ENCODE results near the gene ZMIZ1.

ZMIZ1 gene

DNA sequence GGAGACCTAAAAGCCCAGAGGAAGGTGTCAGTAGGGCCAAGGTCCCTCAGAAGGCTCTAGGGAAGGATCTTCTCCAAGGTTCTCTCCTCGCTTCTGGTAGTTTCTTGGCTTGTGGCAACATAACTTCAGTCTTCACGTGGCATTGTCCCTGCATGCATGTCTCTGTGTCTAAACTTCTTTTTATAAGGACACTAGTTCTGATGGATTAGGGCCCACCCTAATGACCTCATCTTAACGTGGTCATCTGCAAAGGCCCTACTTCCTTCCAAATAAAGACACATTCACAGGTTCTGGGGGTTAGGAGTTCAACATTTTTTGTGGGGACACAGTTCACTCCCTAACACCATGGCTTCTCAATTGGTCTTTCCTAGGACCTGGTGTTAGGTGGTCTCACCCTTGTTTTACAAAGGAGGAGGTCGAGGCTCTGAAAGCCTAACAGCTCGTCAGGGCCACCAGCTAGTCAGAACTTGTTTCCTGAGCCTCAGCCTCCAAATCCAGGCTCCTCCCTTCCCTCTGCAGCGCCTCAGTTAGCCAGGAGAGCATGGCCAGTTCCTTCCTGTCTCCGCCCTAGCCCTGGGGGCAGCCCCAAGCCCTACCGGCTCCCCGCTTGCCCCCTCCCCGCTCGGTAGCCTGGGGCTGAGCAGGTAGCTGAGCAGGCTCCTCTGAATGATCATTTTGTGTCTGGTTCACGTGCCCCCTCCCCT, 168.8 kb downstream of the ZMIZ1 start:
- H3K27ac Mint-ChIP-seq (ENCODE audit: low read depth) = no peak overlapping the region
- DNase-seq (ENCODE audit: low spot score in 2 of 2) (no peak), ATAC-seq (replicated peaks; ENCODE audit: extremely low read depth, poor library complexity, severe bottlenecking) (no peak)
- peaks cover 2% of the 10 kb centered on the region for H3K36me3 Mint-ChIP-seq (ENCODE audit: insufficient read depth)
- peaks cover 12% of the 10 kb centered on the region for H3K4me1 Mint-ChIP-seq
- no peak overlapping the region for H3K4me3 Mint-ChIP-seq
- no peaks in the 10 kb centered on the region for H3K27me3 Mint-ChIP-seq
- no peaks in the 10 kb centered on the region for H3K9me3 Mint-ChIP-seq

DNA sequence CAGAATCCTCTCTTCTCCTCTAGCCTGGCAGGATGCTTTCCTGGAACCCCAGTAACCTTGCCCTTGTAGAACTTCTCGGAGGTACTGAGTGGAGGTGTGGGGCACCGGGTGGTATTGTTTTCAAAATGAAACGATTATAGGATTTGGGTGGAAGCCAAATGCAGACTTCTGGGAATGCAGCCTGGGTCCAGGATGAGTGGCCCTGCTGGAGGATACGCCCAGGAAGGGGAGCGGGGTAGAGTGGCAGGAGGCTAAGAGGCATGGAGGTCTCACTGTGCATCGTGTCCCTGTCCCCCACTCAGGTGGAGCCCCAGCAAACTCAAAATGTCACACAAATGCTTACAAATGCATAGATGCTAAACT, 169.4 kb downstream of the ZMIZ1 start:
- ATAC-seq (replicated peaks; ENCODE audit: extremely low read depth, poor library complexity, severe bottlenecking) (no peak), DNase-seq (ENCODE audit: low spot score in 2 of 2) (no peak)
- no peak overlapping the region for H3K4me3 Mint-ChIP-seq
- no peak overlapping the region for H3K27ac Mint-ChIP-seq (ENCODE audit: low read depth)
- peaks cover 2% of the 10 kb centered on the region for H3K36me3 Mint-ChIP-seq (ENCODE audit: insufficient read depth)
- no peaks in the 10 kb centered on the region for H3K27me3 Mint-ChIP-seq
- H3K9me3 Mint-ChIP-seq = no peaks in the 10 kb centered on the region
- peaks cover 12% of the 10 kb centered on the region for H3K4me1 Mint-ChIP-seq

DNA sequence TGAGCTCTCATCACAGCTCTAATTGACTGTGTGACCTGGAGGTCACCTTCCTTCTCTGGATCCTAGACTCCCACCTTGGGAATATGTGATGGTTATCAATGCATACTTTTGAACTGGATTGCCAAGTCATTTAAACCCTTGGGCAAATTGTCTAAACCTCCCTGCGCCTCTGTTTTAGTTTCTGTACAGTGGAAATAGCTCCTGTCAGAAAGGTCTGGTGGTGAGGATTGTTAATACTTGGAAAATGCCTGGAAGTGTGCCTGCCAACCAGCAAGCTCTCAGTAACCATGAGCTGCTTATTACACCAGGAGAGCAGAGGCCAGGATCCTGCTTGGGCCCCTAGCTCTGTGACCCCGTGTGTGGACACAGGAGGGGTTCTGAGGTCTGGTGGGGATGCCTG, 169.8 kb downstream of the ZMIZ1 start:
- no peaks in the 10 kb centered on the region for H3K9me3 Mint-ChIP-seq
- H3K4me3 Mint-ChIP-seq = no peak overlapping the region
- DNase-seq (ENCODE audit: low spot score in 2 of 2) (no peak), ATAC-seq (replicated peaks; ENCODE audit: extremely low read depth, poor library complexity, severe bottlenecking) (no peak)
- H3K27ac Mint-ChIP-seq (ENCODE audit: low read depth) = no peak overlapping the region
- peaks cover 12% of the 10 kb centered on the region for H3K4me1 Mint-ChIP-seq
- H3K36me3 Mint-ChIP-seq (ENCODE audit: insufficient read depth) = peaks cover 2% of the 10 kb centered on the region
- no peaks in the 10 kb centered on the region for H3K27me3 Mint-ChIP-seq

DNA sequence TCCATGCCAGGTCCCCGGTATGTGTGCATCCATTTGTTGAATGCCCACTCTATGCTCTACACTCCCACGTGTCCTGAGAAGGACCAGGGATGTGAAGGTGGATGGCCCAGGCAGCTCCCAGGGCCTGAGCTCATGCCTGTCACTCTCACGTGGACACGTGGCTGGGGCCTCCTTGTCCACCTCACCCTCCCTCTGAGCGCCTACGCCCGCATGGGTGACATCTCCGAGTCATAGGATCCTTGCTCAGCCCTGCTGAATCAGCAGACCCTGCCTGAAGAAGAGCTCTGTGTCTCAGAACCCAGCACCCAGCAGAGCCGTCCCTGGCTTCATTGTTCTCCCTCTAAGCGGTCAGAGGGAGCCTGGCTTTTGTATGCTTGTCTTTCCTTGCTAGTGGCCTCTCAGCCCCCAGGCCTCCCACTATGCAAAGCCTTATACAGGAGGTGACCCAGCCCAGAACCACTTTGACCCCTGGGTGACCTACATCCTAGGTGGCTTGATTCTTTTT, 170.6 kb downstream of the ZMIZ1 start:
- Mint-ChIP-seq H3K27me3 (no peaks in the 10 kb centered on the region), H3K36me3 (ENCODE audit: insufficient read depth) (peaks cover 2% of the 10 kb centered on the region), H3K9me3 (no peaks in the 10 kb centered on the region), H3K27ac (ENCODE audit: low read depth) (no peak overlapping the region), H3K4me3 (no peak overlapping the region), H3K4me1 (peaks cover 18% of the 10 kb centered on the region)
- DNase-seq (ENCODE audit: low spot score in 2 of 2) (no peak), ATAC-seq (replicated peaks; ENCODE audit: extremely low read depth, poor library complexity, severe bottlenecking) (no peak)

DNA sequence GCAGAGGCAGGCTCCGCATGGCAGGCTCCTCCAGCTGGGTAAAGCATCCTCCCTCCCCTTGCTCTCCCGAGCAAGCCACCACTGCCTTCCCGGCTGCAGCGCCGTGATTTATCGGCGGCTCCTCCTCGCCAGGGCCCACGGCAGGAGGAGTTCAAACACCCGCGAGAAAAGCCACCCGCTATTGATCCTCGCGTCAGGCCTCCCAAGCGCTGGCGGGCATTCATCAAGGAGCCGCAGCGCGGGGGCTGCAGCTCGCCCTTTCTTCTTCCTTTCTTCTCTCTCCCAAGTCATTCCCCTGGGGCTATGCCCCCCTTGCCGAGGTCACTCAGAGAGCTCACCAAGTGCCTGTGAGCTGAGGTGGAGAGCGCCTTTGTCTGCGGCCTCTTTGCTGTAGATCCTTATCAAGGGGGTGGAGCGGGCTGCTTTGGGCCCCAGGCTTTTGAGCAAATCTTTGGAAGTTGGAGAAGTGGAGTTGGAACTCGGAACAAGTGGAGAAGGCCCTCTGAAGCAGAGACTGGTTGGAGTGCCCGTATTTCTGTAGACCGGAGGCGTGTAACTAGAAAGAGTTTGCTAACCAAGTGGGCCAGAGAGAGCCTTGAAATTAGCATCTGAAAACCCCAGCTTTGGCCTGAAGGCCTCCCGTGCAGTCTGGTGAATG, 171.3 kb downstream of the ZMIZ1 start:
- Mint-ChIP-seq H3K27me3 (no peaks in the 10 kb centered on the region), H3K36me3 (ENCODE audit: insufficient read depth) (peaks cover 2% of the 10 kb centered on the region), H3K4me1 (peaks cover 25% of the 10 kb centered on the region), H3K9me3 (no peaks in the 10 kb centered on the region), H3K4me3 (peak overlapping the region; percentile 16), H3K27ac (ENCODE audit: low read depth) (peak overlapping the region; percentile 32)
- ATAC-seq (replicated peaks; ENCODE audit: extremely low read depth, poor library complexity, severe bottlenecking) (no peak), DNase-seq (ENCODE audit: low spot score in 2 of 2) (no peak)

DNA sequence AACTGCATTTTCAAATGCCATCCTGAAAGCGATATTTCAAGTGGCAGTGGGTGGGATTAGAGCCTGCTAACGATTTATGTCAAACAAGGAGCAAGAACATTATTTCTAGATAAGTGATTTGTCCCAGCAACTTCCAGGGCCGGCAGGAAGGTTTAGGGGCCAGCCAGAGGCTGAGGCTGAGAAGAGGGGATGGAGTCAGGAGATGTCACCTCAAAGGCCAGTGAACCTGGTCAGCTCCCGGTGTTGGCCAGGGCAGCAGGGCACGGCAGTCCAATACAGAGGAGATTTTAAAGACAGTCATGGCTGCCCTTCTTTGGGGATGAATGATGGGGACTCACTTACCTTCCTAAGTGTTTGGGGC, 172.8 kb downstream of the ZMIZ1 start:
- Mint-ChIP-seq H3K9me3 (no peaks in the 10 kb centered on the region), H3K27ac (ENCODE audit: low read depth) (peak overlapping the region; percentile 73), H3K4me3 (peak overlapping the region; percentile 83), H3K27me3 (no peaks in the 10 kb centered on the region), H3K36me3 (ENCODE audit: insufficient read depth) (peaks cover 3% of the 10 kb centered on the region), H3K4me1 (peaks cover 39% of the 10 kb centered on the region)
- DNase-seq (ENCODE audit: low spot score in 2 of 2) (no peak), ATAC-seq (replicated peaks; ENCODE audit: extremely low read depth, poor library complexity, severe bottlenecking) (no peak)

DNA sequence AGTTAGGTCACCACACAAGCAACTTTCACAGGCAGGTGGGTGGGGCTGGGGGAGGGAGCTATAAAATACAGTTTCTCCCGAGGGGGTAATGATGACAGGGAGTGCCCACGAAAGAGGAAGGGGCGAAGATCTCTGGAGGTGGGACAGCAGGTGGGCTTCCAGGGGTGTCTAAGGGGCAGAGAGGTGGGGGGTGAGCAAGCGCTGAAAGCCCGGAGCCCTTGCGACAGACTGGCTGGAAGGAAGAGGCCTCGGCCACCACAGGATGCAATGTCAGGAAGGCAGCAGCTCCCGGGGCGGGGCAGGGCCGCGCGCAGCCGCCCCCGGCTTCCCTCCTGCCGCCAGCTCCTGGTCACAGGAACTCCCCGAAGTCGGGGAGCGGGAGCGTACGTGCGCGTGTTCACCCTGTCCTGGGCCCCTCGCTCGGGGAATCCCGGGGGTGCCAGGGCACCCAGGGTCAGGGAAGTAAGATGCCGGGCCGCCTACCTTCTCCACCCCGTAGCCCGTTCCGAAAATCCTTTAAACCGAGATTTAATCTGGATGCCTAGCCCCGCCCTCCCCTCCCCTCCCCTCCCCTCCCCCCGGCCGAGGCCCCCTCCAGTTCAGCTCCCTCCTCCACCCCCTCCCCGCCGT, 173.3 kb downstream of the ZMIZ1 start:
- Mint-ChIP-seq H3K9me3 (no peaks in the 10 kb centered on the region), H3K27me3 (no peaks in the 10 kb centered on the region), H3K4me1 (peaks cover 42% of the 10 kb centered on the region), H3K36me3 (ENCODE audit: insufficient read depth) (peaks cover 3% of the 10 kb centered on the region), H3K4me3 (peak overlapping the region; percentile 83), H3K27ac (ENCODE audit: low read depth) (peak overlapping the region; percentile 73)
- DNase-seq (ENCODE audit: low spot score in 2 of 2) = no peak
- no peak for ATAC-seq (replicated peaks; ENCODE audit: extremely low read depth, poor library complexity, severe bottlenecking)

DNA sequence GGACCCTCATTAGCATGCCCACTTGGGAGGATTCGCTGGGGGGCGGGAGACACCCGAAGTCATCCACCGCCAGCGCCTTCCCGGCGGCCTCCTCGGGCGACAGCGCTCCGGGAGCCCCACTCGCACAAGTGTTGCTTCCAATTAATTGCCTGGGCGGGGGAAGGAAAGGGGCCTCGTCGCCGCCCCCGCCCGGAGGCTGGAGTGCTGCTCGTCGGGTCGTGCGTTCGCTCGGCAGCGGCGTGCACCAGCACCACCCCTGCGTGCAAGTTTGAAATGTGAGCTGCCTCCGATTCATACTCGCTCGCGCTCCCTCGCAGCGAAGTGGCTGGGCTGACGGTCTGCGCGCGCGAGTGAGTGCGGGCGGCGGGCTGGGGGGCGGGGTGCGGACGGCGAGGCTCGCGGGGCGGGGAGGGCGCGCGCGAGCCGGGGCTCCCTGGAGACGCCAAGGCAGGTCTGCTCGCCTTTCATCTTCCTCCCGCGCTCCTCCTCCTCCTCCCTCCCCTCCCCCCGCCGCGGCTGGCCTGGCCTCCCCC, 173.9 kb downstream of the ZMIZ1 start:
- Mint-ChIP-seq H3K9me3 (no peaks in the 10 kb centered on the region), H3K27ac (ENCODE audit: low read depth) (no peak overlapping the region), H3K4me1 (peaks cover 48% of the 10 kb centered on the region)

DNA sequence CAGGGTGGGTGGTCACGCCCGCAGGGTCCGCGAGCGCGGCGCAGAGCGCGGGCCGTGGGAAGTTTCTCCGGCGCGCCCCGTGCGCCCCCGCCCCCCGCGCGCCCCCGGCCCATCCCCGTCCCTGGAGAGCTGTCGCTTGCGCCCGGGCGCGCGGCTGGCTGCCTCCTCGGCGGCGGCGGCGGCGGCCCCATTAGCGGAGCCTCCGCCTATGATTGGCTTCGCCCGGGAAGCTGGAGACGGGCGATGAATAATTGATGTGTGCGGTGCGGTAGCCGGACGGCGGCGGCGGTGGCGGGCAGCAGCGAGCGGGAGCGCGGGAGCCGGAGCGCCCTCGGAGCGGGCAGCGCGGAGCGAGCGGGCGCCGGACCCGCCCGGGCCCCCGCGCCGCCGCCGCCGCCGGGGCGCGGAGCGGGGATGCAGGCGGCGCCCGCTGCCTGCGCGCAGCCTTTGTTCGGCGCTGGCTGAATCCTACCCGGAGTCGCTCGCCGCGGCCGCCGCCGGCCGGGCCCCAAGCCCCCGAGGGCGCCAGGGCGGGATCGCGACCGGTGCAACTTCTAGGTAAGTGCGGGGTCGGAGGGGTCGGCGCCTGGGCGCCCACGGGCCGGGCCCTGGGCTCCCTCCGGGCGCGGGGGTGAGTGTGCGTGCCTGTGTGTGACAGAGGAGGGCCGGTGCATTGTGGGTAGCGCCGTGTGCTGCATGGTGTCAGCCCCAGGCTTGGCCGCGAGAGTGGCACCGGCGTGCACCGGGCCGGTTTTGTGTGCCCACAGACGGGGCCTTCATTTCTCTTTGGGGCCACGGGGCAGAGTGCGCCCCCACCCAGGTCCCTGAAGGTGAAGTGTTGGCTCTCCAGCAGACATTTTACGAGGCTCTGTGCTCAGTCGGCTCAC, 174.7 kb downstream of the ZMIZ1 start:
- peak; percentile 26 to 30 for DNase-seq (ENCODE audit: low spot score in 2 of 2)
- peaks cover 55% of the 10 kb centered on the region for H3K4me1 Mint-ChIP-seq

More for the DNA sequence above, 173.9 kb downstream of the ZMIZ1 start:
- no peaks in the 10 kb centered on the region for H3K27me3 Mint-ChIP-seq
- ATAC-seq (replicated peaks; ENCODE audit: extremely low read depth, poor library complexity, severe bottlenecking) = peak; percentile 49
- peaks cover 3% of the 10 kb centered on the region for H3K36me3 Mint-ChIP-seq (ENCODE audit: insufficient read depth)
- DNase-seq (ENCODE audit: low spot score in 2 of 2) = peak; percentile 24 to 26
- H3K4me3 Mint-ChIP-seq = peak overlapping the region; percentile 83

DNA sequence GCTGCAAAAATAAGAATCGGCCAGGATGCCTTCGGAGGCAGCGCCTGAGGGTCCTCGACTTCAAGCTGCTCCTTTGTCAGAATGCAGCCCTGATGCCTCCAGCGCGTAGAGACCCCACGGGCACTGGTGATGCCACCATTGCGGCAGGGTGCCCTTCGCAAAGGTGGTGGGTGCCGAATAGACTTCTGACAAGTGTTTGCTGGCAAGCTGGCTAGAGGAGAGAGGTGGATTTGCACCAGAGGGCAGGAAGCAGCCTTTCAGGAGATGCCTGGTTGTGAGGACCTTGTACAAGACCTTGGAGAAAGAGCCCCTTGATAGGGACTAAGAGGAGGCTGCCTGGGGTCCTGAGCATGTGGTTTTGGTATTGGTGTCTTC, 175.3 kb downstream of the ZMIZ1 start:
- DNase-seq (ENCODE audit: low spot score in 2 of 2) (no peak), ATAC-seq (replicated peaks; ENCODE audit: extremely low read depth, poor library complexity, severe bottlenecking) (peak; percentile 2)
- Mint-ChIP-seq H3K36me3 (ENCODE audit: insufficient read depth) (peaks cover 4% of the 10 kb centered on the region), H3K9me3 (no peaks in the 10 kb centered on the region), H3K27me3 (no peaks in the 10 kb centered on the region), H3K27ac (ENCODE audit: low read depth) (peak overlapping the region; percentile 97), H3K4me3 (peak overlapping the region; percentile 83), H3K4me1 (peaks cover 60% of the 10 kb centered on the region)

More for the DNA sequence above, 174.7 kb downstream of the ZMIZ1 start:
- Mint-ChIP-seq H3K27me3 (no peaks in the 10 kb centered on the region), H3K36me3 (ENCODE audit: insufficient read depth) (peaks cover 3% of the 10 kb centered on the region), H3K4me3 (peak overlapping the region; percentile 83), H3K9me3 (no peaks in the 10 kb centered on the region), H3K27ac (ENCODE audit: low read depth) (peak overlapping the region; percentile 97)
- ATAC-seq (replicated peaks; ENCODE audit: extremely low read depth, poor library complexity, severe bottlenecking) = peak; percentile 75

DNA sequence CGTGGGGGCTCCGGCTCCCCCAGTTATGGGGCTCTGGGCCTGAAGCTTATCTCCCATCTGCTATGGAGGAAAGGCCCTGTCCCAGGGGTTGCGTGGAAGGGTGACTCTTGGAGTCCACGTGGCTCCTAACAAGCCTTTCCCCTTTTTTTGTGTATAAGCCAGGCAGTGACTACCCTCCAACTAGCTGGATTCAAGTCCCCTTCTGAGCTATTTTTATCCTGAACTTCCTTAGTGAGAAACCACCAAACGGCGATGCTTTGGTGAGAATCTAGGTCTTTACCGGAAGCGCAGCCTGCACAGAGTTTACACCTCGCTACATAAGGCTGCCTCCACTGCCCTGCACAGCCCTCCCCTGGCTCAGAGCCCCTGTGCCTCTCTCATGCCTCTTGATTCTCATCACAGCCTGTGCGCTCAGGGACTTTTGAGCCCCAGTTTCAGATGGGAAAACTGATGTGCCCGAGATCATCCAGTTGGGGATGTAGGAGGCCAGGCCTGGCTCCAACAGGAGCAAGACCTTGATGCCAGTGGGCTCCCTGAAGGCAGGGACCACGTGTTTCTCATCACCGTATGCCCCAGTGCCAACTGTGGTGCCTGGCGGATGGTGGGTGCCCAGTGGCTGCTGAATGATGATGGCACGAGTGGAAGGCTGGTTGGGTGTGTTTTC, 176.2 kb downstream of the ZMIZ1 start:
- peaks cover 4% of the 10 kb centered on the region for H3K36me3 Mint-ChIP-seq (ENCODE audit: insufficient read depth)
- no peaks in the 10 kb centered on the region for H3K27me3 Mint-ChIP-seq
- no peaks in the 10 kb centered on the region for H3K9me3 Mint-ChIP-seq
- peak overlapping the region; percentile 97 for H3K27ac Mint-ChIP-seq (ENCODE audit: low read depth)
- ATAC-seq (replicated peaks; ENCODE audit: extremely low read depth, poor library complexity, severe bottlenecking) (peak; percentile 47), DNase-seq (ENCODE audit: low spot score in 2 of 2) (no peak)
- peak overlapping the region; percentile 83 for H3K4me3 Mint-ChIP-seq
- peaks cover 69% of the 10 kb centered on the region for H3K4me1 Mint-ChIP-seq
